ENCODE data around the gene GNPNAT1. TPM values are rescaled to one million over a fixed set of nuclear protein-coding genes. Genes with fewer than 3 reads are reported as not detected.
"Not testable (repeated sequence)": the region's sequence is repeated elsewhere in the genome, so short reads cannot be mapped to it uniquely, and the experiment has no call there.

The GNPNAT1 gene
- polyA plus RNA-seq, 2 of the 4 experiments (the other 2 are of a cell fraction): 48.6 to 74.3 TPM

GRCh38 chr14:52729925-52730708 lies 61.3 kb downstream of the GNPNAT1 start, which contains the start of gene STYX (continued):
- TF ChIP-seq PHF8 (IDR thresholded peaks at IDR 0.05; ENCODE audit: borderline replicate concordance, low read depth) (peak; percentile 78), EHF (CRISPR knock-in tag; IDR thresholded peaks at IDR 0.05) (no peak), HDAC2 (IDR thresholded peaks at IDR 0.05) (no peak), NR3C1 (IDR thresholded peaks at IDR 0.05) (no peak), HOXA7 (CRISPR knock-in tag; IDR thresholded peaks at IDR 0.05) (no peak), TP53 (CRISPR knock-in tag; IDR thresholded peaks at IDR 0.05) (no peak), EP300 (IDR thresholded peaks at IDR 0.05) (no peak), RAD21 (conservative IDR thresholded peaks at IDR 0.05 in 1 of 2, IDR thresholded peaks at IDR 0.05 in 1 of 2) (no peak), MAFK (IDR thresholded peaks at IDR 0.05; ENCODE audit: partially characterized antibody) (no peak), ZNF302 (CRISPR knock-in tag; IDR thresholded peaks at IDR 0.05) (no peak)
- TF ChIP-seq, protein P1, sequence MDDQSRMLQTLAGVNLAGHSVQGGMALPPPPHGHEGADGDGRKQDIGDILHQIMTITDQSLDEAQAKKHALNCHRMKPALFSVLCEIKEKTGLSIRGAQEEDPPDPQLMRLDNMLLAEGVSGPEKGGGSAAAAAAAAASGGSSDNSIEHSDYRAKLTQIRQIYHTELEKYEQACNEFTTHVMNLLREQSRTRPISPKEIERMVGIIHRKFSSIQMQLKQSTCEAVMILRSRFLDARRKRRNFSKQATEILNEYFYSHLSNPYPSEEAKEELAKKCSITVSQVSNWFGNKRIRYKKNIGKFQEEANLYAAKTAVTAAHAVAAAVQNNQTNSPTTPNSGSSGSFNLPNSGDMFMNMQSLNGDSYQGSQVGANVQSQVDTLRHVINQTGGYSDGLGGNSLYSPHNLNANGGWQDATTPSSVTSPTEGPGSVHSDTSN (IDR thresholded peaks at IDR 0.05): 0 out of 2 replicates have a peak, but pooled peaks have one; percentile 28
- TF ChIP-seq, protein P2, sequence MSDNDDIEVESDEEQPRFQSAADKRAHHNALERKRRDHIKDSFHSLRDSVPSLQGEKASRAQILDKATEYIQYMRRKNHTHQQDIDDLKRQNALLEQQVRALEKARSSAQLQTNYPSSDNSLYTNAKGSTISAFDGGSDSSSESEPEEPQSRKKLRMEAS (IDR thresholded peaks at IDR 0.05): peak; percentile 47; the same call in 1 of the 2 replicates
- TF ChIP-seq, protein P3, sequence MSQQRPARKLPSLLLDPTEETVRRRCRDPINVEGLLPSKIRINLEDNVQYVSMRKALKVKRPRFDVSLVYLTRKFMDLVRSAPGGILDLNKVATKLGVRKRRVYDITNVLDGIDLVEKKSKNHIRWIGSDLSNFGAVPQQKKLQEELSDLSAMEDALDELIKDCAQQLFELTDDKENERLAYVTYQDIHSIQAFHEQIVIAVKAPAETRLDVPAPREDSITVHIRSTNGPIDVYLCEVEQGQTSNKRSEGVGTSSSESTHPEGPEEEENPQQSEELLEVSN (IDR thresholded peaks at IDR 0.05; ENCODE audit: borderline replicate concordance, low read depth): no peak

DNA sequence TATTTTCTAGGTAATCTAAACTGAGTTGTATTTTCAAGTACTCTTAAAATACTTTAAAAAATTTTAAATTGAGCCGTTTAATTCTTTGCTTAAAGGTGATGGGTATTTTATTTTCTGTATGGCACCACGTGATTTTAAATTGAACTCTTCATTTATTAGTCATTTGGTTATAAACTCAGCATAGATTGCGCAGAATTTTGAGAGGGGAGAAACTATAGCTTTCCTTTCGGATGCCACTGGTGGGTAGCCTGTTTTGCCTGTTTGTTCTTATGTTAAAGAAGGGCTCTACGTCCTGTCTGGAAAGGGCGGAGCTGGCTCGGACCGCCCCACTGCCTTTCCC lies 61.9 kb downstream of the GNPNAT1 start:
- peaks cover 9% of the 10 kb centered on the region; the same call in 2 of the 3 replicates for H3K4me1 ChIP-seq
- no peaks in the 10 kb centered on the region for H3K9me3 ChIP-seq
- peak overlapping the region; percentile 39 for H3K4me3 ChIP-seq
- ATAC-seq (no peak), FAIRE-seq (no peak), DNase-seq (ENCODE audit: low read depth in 1 of 2, low spot score in 1 of 2) (no peak)
- TF ChIP-seq RAD21 (conservative IDR thresholded peaks at IDR 0.05 in 1 of 2, IDR thresholded peaks at IDR 0.05 in 1 of 2) (no peak), USF2 (IDR thresholded peaks at IDR 0.05) (peak; percentile 56)
- POLR2A ChIA-PET: interaction anchor here (0.8 to 2.0 kb wide), 2 partner anchors 23 to 61 kb away, joined by 4 to 7 read pairs; partner anchors contain the start of gene GNPNAT1
- H3K27ac ChIP-seq: peak overlapping the region; percentile 38 to 42; a peak in 1 of 6 replicates
- WGBS (ENCODE audit: missing lambda C conversion rate): 4% methylated on average over 8 of the region's 8 CpGs
- peak overlapping the region; percentile 90 for H3K4me2 ChIP-seq
- CTCF ChIA-PET: interaction anchor here (1.1 kb wide), 1 partner anchor 18 kb away, joined by 3 read pairs; no protein-coding TSS in a partner anchor

GRCh38 chr14:52729035-52729434 lies 62.4 kb downstream of the GNPNAT1 start:
- ChIA-PET POLR2A (interaction anchor here (2.0 kb wide), 1 partner anchor 23 kb away, joined by 7 read pairs; no protein-coding TSS in a partner anchor), CTCF (interaction anchor here (1.1 kb wide), 1 partner anchor 18 kb away, joined by 3 read pairs; no protein-coding TSS in a partner anchor)
- DNase-seq (ENCODE audit: low read depth in 1 of 2, low spot score in 1 of 2); FAIRE-seq; H3K4me3 ChIP-seq; ATAC-seq; H3K9me3 ChIP-seq; H3K4me1 ChIP-seq; H3K27ac ChIP-seq: not testable (repeated sequence)
- 87% methylated on average over 15 of the region's 15 CpGs for WGBS (ENCODE audit: missing lambda C conversion rate)
- peak overlapping the region; percentile 90 for H3K4me2 ChIP-seq

- ATAC-seq; FAIRE-seq; POLR2A ChIA-PET; DNase-seq (ENCODE audit: low read depth in 1 of 2, low spot score in 1 of 2); H3K4me1 ChIP-seq; H3K4me3 ChIP-seq; H3K9me3 ChIP-seq; H3K27ac ChIP-seq; H3K4me2 ChIP-seq: not testable (repeated sequence)
- CTCF ChIA-PET: interaction anchor here (1.0 to 1.2 kb wide), 2 partner anchors 10 to 234 kb away, joined by 3 read pairs; no protein-coding TSS in a partner anchor
- WGBS (ENCODE audit: missing lambda C conversion rate): 93% methylated on average over 2 of the region's 2 CpGs
Observed at GRCh38 chr14:52727509-52727908, 63.9 kb downstream of the GNPNAT1 start.

Small RNA genes within 50 kb of the gene (small RNA-seq; reads per million reads assigned to genes)
- gene AL139317.2: 0 reads per million in 6 experiments

Other genes starting within 250 kb of the GNPNAT1 start
- 2.2 and 3.0 TPM in 2 replicates for gene TXNDC16, start 239.1 kb downstream of the GNPNAT1 start, polyA plus RNA-seq (2011; rRNA removed)
- 1.1 to 1.4 TPM (median 1.2 TPM) in 3 replicates for gene TXNDC16, start 239.1 kb downstream of the GNPNAT1 start, polyA plus RNA-seq (2017; fragmentation: RNase III; extraction: RNeasy Plus Mini Kit Qiagen cat#74134 plus additional on column Dnase treatment)
- gene GPR137C, start 238.8 kb downstream of the GNPNAT1 start, polyA plus RNA-seq (2011; rRNA removed): 0.19 and 0.21 TPM in 2 replicates
- gene GPR137C, start 238.8 kb downstream of the GNPNAT1 start, polyA plus RNA-seq (2017; fragmentation: RNase III; extraction: RNeasy Plus Mini Kit Qiagen cat#74134 plus additional on column Dnase treatment): 0.14 to 0.27 TPM (median 0.22 TPM) in 3 replicates
- gene ERO1A, start 96.0 kb downstream of the GNPNAT1 start, polyA plus RNA-seq (2011; rRNA removed): 67.5 and 69.1 TPM in 2 replicates
- gene ERO1A, start 96.0 kb downstream of the GNPNAT1 start, polyA plus RNA-seq (2017; fragmentation: RNase III; extraction: RNeasy Plus Mini Kit Qiagen cat#74134 plus additional on column Dnase treatment): 38.1 to 39.4 TPM (median 39.2 TPM) in 3 replicates
- gene PSMC6, start 84.4 kb downstream of the GNPNAT1 start, polyA plus RNA-seq (2011; rRNA removed): 115 and 180 TPM in 2 replicates
- 147 to 167 TPM (median 150 TPM) in 3 replicates for gene PSMC6, start 84.4 kb downstream of the GNPNAT1 start, polyA plus RNA-seq (2017; fragmentation: RNase III; extraction: RNeasy Plus Mini Kit Qiagen cat#74134 plus additional on column Dnase treatment)
- 9.1 and 12.0 TPM in 2 replicates for gene STYX, start 61.4 kb downstream of the GNPNAT1 start, polyA plus RNA-seq (2011; rRNA removed)
- gene STYX, start 61.4 kb downstream of the GNPNAT1 start, polyA plus RNA-seq (2017; fragmentation: RNase III; extraction: RNeasy Plus Mini Kit Qiagen cat#74134 plus additional on column Dnase treatment): 6.6 to 7.6 TPM (median 7.6 TPM) in 3 replicates
- 76.6 and 102 TPM in 2 replicates for gene FERMT2, start 159.4 kb upstream of the GNPNAT1 start, polyA plus RNA-seq (2011; rRNA removed)
- gene FERMT2, start 159.4 kb upstream of the GNPNAT1 start, polyA plus RNA-seq (2017; fragmentation: RNase III; extraction: RNeasy Plus Mini Kit Qiagen cat#74134 plus additional on column Dnase treatment): 42.9 to 46.8 TPM (median 44.1 TPM) in 3 replicates

Measured in A549 (cell line).